ENCODE measurements around the gene LANCL2. TPM values are rescaled to one million over a fixed set of nuclear protein-coding genes. Genes with fewer than 3 reads are reported as not detected.

Gene LANCL2
- total RNA-seq, 1 experiment from 2014 or later, result 18.5 TPM

DNA sequence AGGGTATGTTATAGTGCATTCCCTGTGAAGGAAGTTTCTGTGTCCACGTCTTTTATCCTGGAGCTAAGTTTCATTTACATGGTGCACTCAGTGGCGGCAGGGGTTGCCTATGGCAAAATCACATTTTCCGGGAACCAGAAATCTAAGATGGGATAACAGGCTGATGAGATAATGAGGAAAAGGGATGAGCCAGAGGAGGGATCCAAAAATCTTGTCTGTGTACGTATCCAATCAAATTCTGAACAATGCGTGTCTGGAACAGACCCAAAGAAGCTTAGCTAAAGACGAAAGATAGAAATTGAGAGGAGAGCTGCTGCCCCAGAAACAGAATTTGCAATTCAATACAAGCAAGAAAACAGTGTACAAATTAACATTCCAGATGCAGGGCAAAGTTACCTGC lies 16.1 kb downstream of the LANCL2 start:
- H3K4me3 ChIP-seq (ENCODE audit: low read depth, low read length), result no peak overlapping the region
- BruUV-seq (replicated peaks), result no TSS peak
- no peaks in the 10 kb centered on the region for H3K36me3 ChIP-seq (ENCODE audit: control insufficient read depth, insufficient read depth, low read length)
- ChIA-PET POLR2A (no interaction called here), CTCF (no interaction called here)
- H3K4me1 Mint-ChIP-seq (ENCODE audit: low read depth, unreplicated experiment), result no peaks in the 10 kb centered on the region
- no peak for DNase-seq
- no peaks in the 10 kb centered on the region for H3K4me1 ChIP-seq
- peaks cover 39% of the 10 kb centered on the region for H3K9me3 Mint-ChIP-seq (ENCODE audit: unreplicated experiment)
- peaks cover 17% of the 10 kb centered on the region for H3K9me3 ChIP-seq
- no peaks in the 10 kb centered on the region for H3K27me3 ChIP-seq (replicated peaks; ENCODE audit: control insufficient read depth, insufficient read depth, low read length)
- H3K4me3 Mint-ChIP-seq (ENCODE audit: unreplicated experiment), result no peak overlapping the region
- TF ChIP-seq, protein P1, sequence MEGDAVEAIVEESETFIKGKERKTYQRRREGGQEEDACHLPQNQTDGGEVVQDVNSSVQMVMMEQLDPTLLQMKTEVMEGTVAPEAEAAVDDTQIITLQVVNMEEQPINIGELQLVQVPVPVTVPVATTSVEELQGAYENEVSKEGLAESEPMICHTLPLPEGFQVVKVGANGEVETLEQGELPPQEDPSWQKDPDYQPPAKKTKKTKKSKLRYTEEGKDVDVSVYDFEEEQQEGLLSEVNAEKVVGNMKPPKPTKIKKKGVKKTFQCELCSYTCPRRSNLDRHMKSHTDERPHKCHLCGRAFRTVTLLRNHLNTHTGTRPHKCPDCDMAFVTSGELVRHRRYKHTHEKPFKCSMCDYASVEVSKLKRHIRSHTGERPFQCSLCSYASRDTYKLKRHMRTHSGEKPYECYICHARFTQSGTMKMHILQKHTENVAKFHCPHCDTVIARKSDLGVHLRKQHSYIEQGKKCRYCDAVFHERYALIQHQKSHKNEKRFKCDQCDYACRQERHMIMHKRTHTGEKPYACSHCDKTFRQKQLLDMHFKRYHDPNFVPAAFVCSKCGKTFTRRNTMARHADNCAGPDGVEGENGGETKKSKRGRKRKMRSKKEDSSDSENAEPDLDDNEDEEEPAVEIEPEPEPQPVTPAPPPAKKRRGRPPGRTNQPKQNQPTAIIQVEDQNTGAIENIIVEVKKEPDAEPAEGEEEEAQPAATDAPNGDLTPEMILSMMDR (IDR thresholded peaks at IDR 0.05; ENCODE audit: insufficient read depth in 1 of 2, low read depth in 1 of 2, low read length in 1 of 2, severe bottlenecking in 1 of 2, unreplicated experiment in 1 of 2), result no peak
- intact Hi-C loops (cut with micrococcal nuclease; ENCODE audit: unreplicated experiment), result no loop called here
- H3K36me3 Mint-ChIP-seq (ENCODE audit: insufficient read depth, unreplicated experiment), result peaks cover 5% of the 10 kb centered on the region
- no peaks in the 10 kb centered on the region for H3K27me3 Mint-ChIP-seq (ENCODE audit: insufficient read depth, unreplicated experiment)
- no peak overlapping the region for H3K27ac Mint-ChIP-seq (ENCODE audit: unreplicated experiment)

DNA sequence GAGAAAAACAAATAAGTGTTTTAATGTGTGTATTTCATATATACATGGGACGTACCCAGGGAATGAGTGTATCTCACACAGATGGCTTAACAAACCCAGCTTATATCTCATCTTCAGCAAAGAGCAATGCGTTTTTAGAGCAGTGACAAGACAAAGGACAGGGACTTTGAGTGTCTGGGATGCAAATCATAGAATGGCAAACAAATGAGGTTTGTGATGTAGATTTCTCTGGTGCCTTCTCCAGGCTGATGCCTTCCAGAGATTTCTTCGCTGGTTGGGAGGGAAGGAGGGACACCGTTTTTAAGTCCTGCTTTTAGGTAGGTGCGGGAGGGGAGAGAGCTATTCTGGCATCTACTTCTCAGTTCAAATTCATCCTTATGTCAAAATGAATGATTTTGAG lies 16.6 kb downstream of the LANCL2 start:
- peaks cover 22% of the 10 kb centered on the region for H3K9me3 ChIP-seq
- CTCF ChIA-PET, result no interaction called here
- Mint-ChIP-seq H3K4me3 (ENCODE audit: unreplicated experiment) (no peak overlapping the region), H3K36me3 (ENCODE audit: insufficient read depth, unreplicated experiment) (peaks cover 8% of the 10 kb centered on the region), H3K27ac (ENCODE audit: unreplicated experiment) (no peak overlapping the region), H3K4me1 (ENCODE audit: low read depth, unreplicated experiment) (no peaks in the 10 kb centered on the region), H3K9me3 (ENCODE audit: unreplicated experiment) (peaks cover 44% of the 10 kb centered on the region), H3K27me3 (ENCODE audit: insufficient read depth, unreplicated experiment) (no peaks in the 10 kb centered on the region)
- POLR2A ChIA-PET, result no interaction called here
- no peaks in the 10 kb centered on the region for H3K4me1 ChIP-seq
- TF ChIP-seq, protein P1 (IDR thresholded peaks at IDR 0.05; ENCODE audit: insufficient read depth in 1 of 2, low read depth in 1 of 2, low read length in 1 of 2, severe bottlenecking in 1 of 2, unreplicated experiment in 1 of 2), result no peak
- no peaks in the 10 kb centered on the region for H3K27me3 ChIP-seq (replicated peaks; ENCODE audit: control insufficient read depth, insufficient read depth, low read length)
- no TSS peak for BruUV-seq (replicated peaks)
- no peaks in the 10 kb centered on the region for H3K36me3 ChIP-seq (ENCODE audit: control insufficient read depth, insufficient read depth, low read length)
- intact Hi-C loops (cut with micrococcal nuclease; ENCODE audit: unreplicated experiment), result no loop called here
- DNase-seq, result no peak
- no peak overlapping the region for H3K4me3 ChIP-seq (ENCODE audit: low read depth, low read length)

DNA sequence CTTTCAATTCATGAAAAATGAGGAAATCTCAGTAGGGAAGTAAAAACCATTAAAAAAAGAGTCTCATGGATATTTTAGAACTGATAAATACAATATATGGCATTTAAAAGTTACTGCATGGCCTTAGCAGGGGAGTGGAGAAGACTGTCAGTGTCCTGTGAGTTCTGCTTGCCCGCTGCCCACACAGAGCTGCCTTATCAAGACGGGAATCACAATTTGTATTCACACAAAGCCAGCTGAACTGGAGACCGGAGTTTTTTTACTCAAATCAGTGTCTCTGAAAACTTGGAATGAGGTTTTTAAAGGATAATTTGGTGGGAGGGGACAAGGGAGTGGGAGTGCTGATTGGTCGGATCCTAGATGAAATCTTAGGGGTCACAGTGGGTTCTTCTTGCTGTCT lies 17.1 kb downstream of the LANCL2 start:
- DNase-seq, result no peak
- H3K9me3 Mint-ChIP-seq (ENCODE audit: unreplicated experiment), result peaks cover 50% of the 10 kb centered on the region
- POLR2A ChIA-PET, result no interaction called here

More for the DNA sequence above, 17.1 kb downstream of the LANCL2 start:
- peaks cover 27% of the 10 kb centered on the region for H3K9me3 ChIP-seq
- H3K4me1 ChIP-seq, result no peaks in the 10 kb centered on the region
- no TSS peak for BruUV-seq (replicated peaks)
- Mint-ChIP-seq H3K27me3 (ENCODE audit: insufficient read depth, unreplicated experiment) (no peaks in the 10 kb centered on the region), H3K27ac (ENCODE audit: unreplicated experiment) (no peak overlapping the region), H3K36me3 (ENCODE audit: insufficient read depth, unreplicated experiment) (peaks cover 13% of the 10 kb centered on the region), H3K4me1 (ENCODE audit: low read depth, unreplicated experiment) (no peaks in the 10 kb centered on the region), H3K4me3 (ENCODE audit: unreplicated experiment) (no peak overlapping the region)
- CTCF ChIA-PET, result no interaction called here
- H3K27me3 ChIP-seq (replicated peaks; ENCODE audit: control insufficient read depth, insufficient read depth, low read length), result no peaks in the 10 kb centered on the region
- no peak overlapping the region for H3K4me3 ChIP-seq (ENCODE audit: low read depth, low read length)
- TF ChIP-seq, protein P1 (IDR thresholded peaks at IDR 0.05; ENCODE audit: insufficient read depth in 1 of 2, low read depth in 1 of 2, low read length in 1 of 2, severe bottlenecking in 1 of 2, unreplicated experiment in 1 of 2), result no peak
- no peaks in the 10 kb centered on the region for H3K36me3 ChIP-seq (ENCODE audit: control insufficient read depth, insufficient read depth, low read length)
- intact Hi-C loops (cut with micrococcal nuclease; ENCODE audit: unreplicated experiment), result no loop called here
